Loucy (cell line): Measurements from ENCODE around the gene GGACT.

Experiments
- H2AFZ ChIP-seq: fragments of 200-600 bp; sonication (generic); 2 replicates; pipeline ENCODE4 v1.6.0; 2016; ENCODE audit warnings: antibody characterized with exemption, mild to moderate bottlenecking, low read length, moderate library complexity
- H3F3A ChIP-seq: fragments of 200-600 bp; 2 replicates; pipeline ENCODE4 v1.6.0; 2016; ENCODE audit warnings: antibody characterized with exemption, low read depth, mild to moderate bottlenecking
- H3K27me3 ChIP-seq: fragments of 200-600 bp; sonication (generic); 2 replicates; pipeline ENCODE4 v1.6.1; 2014; ENCODE audit warnings: low read length, mild to moderate bottlenecking; ENCODE audit not compliant: insufficient read depth, poor library complexity, severe bottlenecking
- H3K36me3 ChIP-seq: fragments of 200-600 bp; sonication (generic); 2 replicates; pipeline ENCODE4 v1.6.1; 2016; ENCODE audit warnings: low read length; ENCODE audit not compliant: insufficient read depth
- H3K4me1 ChIP-seq: fragments of 200-600 bp; sonication (generic); 2 replicates; pipeline ENCODE4 v1.5.1; 2014; ENCODE audit warnings: low read length, mild to moderate bottlenecking; ENCODE audit not compliant: insufficient read depth, poor library complexity, severe bottlenecking
- H3K4me2 ChIP-seq: fragments of 200-600 bp; sonication (generic); 2 replicates; pipeline ENCODE4 v1.6.0; 2014; ENCODE audit warnings: antibody characterized with exemption, low read length, low read depth, mild to moderate bottlenecking; ENCODE audit not compliant: poor library complexity, severe bottlenecking
- H3K4me3 ChIP-seq: fragments of 200-600 bp; sonication (generic); 2 replicates; pipeline ENCODE4 v1.5.1; 2014; ENCODE audit warnings: low read length, mild to moderate bottlenecking, mixed read lengths; ENCODE audit not compliant: poor library complexity, severe bottlenecking
- H3K79me2 ChIP-seq: fragments of 200-600 bp; sonication (generic); 2 replicates; pipeline ENCODE4 v1.6.1; 2014; ENCODE audit warnings: low read length; ENCODE audit not compliant: insufficient read depth
- H3K9ac ChIP-seq: fragments of 200-600 bp; sonication (generic); 2 replicates; pipeline ENCODE4 v1.6.0; 2014; ENCODE audit warnings: mild to moderate bottlenecking, low read depth, low read length, moderate library complexity; ENCODE audit not compliant: poor library complexity, severe bottlenecking
- H3K9me2 ChIP-seq: fragments of 200-600 bp; sonication (generic); replicated peaks from 2 replicates; pipeline ENCODE4 v1.6.1; 2016; ENCODE audit warnings: low read depth, low read length, mixed read lengths
- H3K9me3 ChIP-seq: fragments of 200-600 bp; sonication (generic); 2 replicates; pipeline ENCODE4 v1.6.1; 2014; ENCODE audit warnings: mild to moderate bottlenecking, antibody characterized with exemption, low read length, low read depth; ENCODE audit not compliant: insufficient read depth
- H4K20me1 ChIP-seq: fragments of 200-600 bp; sonication (generic); 2 replicates; pipeline ENCODE4 v1.6.0; 2014; ENCODE audit warnings: antibody characterized with exemption, low read length, mild to moderate bottlenecking; ENCODE audit not compliant: insufficient read depth, poor library complexity, severe bottlenecking
- CTCF ChIP-seq: fragments of 200-600 bp; sonication (generic); conservative IDR thresholded peaks from 2 replicates; pipeline ENCODE4 v1.5.1; 2014; ENCODE audit warnings: mild to moderate bottlenecking, antibody characterized with exemption, low read length
- EZH2phosphoT487 ChIP-seq: fragments of 200-600 bp; IDR thresholded peaks from 2 replicates; pipeline ENCODE4 v1.6.1; 2018; ENCODE audit warnings: antibody characterized with exemption, mild to moderate bottlenecking, moderate library complexity, borderline replicate concordance

Gene GGACT

GRCh38 chr13:100506600-100507422 lies 81.8 kb downstream of the GGACT start:
- Histone ChIP-seq H3K9me2 (no peaks in the 10 kb centered on the region), H2AFZ (no peak overlapping the region), H3K4me1 (peaks cover 12% of the 10 kb centered on the region), H3K27me3 (no peaks in the 10 kb centered on the region), H3F3A (no peaks in the 10 kb centered on the region), H3K36me3 (no peaks in the 10 kb centered on the region), H3K9ac (no peak overlapping the region), H4K20me1 (no peaks in the 10 kb centered on the region), H3K4me3 (peak overlapping the region; percentile 22), H3K9me3 (no peaks in the 10 kb centered on the region), H3K4me2 (peak overlapping the region; percentile 67), H3K79me2 (no peaks in the 10 kb centered on the region)
- no peak for TF ChIP-seq CTCF
- TF ChIP-seq EZH2phosphoT487: no peak

- H3K27me3 ChIP-seq: no peaks in the 10 kb centered on the region
- H3K4me2 ChIP-seq: peak overlapping the region; percentile 67
- TF ChIP-seq CTCF (no peak), EZH2phosphoT487 (no peak)
- H3K79me2 ChIP-seq: no peaks in the 10 kb centered on the region
- no peak overlapping the region for H2AFZ ChIP-seq
- no peaks in the 10 kb centered on the region for H3K9me3 ChIP-seq
- no peaks in the 10 kb centered on the region for H4K20me1 ChIP-seq
- no peaks in the 10 kb centered on the region for H3K36me3 ChIP-seq
- H3F3A ChIP-seq: no peaks in the 10 kb centered on the region
- H3K4me3 ChIP-seq: peak overlapping the region; percentile 22
- H3K9me2 ChIP-seq: no peaks in the 10 kb centered on the region
- peaks cover 12% of the 10 kb centered on the region for H3K4me1 ChIP-seq
- H3K9ac ChIP-seq: no peak overlapping the region
These were observed 82.4 kb downstream of the GGACT start for GRCh38 chr13:100506154-100506553.

GRCh38 chr13:100503622-100504021 lies 85.0 kb downstream of the GGACT start:
- H2AFZ ChIP-seq: no peak overlapping the region
- no peaks in the 10 kb centered on the region for H3K27me3 ChIP-seq
- H3K9me2 ChIP-seq: no peaks in the 10 kb centered on the region
- H3K4me3 ChIP-seq: no peak overlapping the region
- peaks cover 12% of the 10 kb centered on the region for H3K4me1 ChIP-seq
- no peaks in the 10 kb centered on the region for H3K79me2 ChIP-seq
- no peaks in the 10 kb centered on the region for H3F3A ChIP-seq
- no peak overlapping the region for H3K4me2 ChIP-seq
- no peaks in the 10 kb centered on the region for H3K9me3 ChIP-seq
- no peaks in the 10 kb centered on the region for H3K36me3 ChIP-seq
- no peak overlapping the region for H3K9ac ChIP-seq
- H4K20me1 ChIP-seq: no peaks in the 10 kb centered on the region
- no peak for TF ChIP-seq CTCF
- no peak for TF ChIP-seq EZH2phosphoT487
